Stimulated activated CD8-positive, alpha-beta memory T cell treated with anti-CD3 and anti-CD28 coated beads, Interleukin-12 subunit alpha, Interleukin-12 subunit beta, amount 100 ng/mL, for 4 hours (primary cell): ENCODE results near the gene GUCY1A1.

Experiments
- DNase-seq: peaks from one replicate; pipeline ENCODE4 v3.0.0-alpha.2; 2020; ENCODE audit warnings: low read depth

The GUCY1A1 gene

GRCh38 chr4:155742310-155743015, 75.8 kb downstream of the GUCY1A1 start:
- no peak for DNase-seq

DNA sequence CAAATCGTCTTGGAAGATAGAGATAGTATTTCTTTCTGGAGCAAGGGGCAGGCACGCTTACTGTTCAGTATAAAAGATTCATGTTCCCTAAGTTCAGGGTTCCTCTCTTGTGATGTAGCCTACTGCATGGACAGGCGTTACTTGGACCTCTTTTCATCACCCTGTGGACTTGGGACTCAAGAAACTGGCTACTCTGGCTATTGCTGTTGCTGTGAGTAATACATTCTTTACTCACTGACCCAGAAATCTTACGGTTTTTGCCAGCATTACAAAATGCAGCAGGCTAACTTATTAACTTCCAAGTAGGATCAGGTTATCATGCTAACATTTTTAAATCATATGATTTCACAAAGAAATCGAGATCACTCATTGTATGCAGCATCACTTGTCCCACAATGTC, 79.3 kb downstream of the GUCY1A1 start:
- no peak for DNase-seq

DNA sequence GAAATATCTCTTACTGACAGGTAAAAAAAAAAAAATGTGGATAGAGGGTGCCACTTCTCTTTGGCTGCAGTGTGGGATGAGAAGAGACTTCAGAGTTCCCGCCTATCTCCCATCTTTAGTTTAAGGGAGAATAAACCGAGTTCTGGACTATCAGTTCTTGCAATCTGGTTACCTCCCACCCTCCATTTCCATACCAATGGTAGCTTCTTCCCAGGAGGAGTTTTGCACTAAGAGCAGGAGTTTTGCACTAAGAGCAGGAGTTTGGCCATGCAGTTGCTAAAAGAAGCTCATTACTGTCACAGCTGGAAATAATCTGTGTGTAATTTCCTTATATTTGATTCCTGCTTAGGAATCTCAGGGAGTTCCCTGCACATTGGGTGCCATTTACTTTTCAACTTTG, 81.4 kb downstream of the GUCY1A1 start:
- DNase-seq = no peak

DNA sequence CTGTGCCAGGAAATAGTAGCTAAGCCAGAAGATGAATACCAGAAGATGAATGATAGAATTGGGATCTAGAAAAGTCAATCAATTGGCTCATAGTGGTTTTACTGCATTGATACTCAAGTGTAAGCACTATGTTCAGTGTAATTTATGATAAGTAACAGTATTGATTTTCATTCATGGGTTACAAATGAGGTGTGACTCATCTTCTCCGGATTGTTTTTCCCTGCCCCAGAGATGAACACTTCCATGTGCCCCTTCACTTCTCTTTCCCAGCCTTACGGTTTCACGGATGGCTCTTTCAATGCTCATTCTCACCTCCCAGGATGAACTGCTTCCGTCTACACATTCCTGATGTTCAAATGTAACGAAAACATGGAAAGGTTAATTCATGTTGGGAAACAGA, 82.4 kb downstream of the GUCY1A1 start:
- no peak for DNase-seq

GRCh38 chr4:155751569-155751968, 84.9 kb downstream of the GUCY1A1 start:
- DNase-seq = no peak

DNA sequence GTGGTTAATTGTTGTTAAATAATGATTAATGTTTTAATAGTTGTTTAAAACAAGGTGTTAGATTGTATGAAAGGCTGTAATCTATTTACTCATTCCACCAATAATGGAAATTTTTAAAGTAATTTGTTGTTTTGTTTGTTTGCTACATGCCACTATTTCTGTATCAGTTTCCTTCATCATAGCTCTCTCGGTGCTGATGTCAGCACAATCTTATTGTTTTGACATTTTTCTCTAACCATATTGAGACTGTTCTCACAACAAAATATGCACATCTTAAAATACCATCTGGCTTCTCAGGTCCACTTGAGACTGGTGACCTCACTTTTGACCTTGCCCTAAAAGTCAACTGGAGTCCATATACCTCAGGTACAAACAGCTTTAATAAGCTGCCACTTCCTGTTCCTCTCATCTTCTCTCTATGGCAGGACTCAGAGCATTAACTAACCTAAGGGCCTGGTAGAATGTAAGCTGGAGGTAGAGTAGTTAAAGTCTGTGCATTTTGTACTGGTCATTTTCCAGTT, 91.2 kb downstream of the GUCY1A1 start:
- DNase-seq = no peak

- DNase-seq = peak; percentile 50
Measured at GRCh38 chr4:155758481-155759371, 92.1 kb downstream of the GUCY1A1 start, which contains the start of gene GUCY1B1. Gene GUCY1B1, plus strand, starts transcription at chr4:155759021. Its CDS starts 120 bp downstream, at chr4:155759141.

DNA sequence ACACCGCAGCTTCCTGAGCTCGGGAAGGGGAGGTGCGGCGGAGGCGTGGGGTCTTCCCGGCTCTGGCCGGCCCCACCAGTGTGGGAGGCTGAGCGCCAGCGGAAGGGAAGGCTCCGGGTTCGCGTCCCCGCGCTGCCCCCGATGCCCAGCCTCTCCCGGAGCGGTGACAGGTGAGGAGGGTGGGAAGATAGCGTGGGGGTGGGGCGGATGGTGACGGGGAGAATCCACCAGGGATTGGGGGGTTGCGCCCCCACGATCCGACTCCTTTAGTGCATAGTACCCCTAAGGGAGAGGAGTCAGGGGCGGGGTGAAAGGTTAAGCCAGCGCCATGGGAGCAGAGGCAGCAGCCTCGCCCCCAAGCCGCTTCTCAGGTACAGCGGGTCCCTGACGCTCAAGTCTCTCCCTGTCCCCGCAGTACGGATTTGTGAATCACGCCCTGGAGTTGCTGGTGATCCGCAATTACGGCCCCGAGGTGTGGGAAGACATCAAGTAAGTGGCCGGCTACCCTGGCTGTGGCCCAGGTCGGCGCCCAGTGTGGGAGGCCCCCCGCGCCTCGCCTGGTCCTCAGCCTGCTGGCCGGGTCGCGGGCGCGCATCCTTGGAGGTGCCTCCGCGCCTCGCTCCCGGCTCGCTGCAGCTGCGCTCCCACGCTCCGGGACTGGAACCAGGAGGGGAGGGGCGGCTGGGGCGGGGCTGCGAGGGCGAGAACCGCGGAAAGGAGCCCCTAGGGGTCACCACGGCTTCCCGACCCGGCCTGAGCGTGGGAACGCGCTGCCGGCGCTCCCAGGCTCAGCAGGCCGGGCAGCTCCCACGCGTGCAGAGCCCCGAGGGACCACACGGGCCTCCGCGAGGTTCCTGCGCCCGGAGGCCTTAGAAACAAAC, 93.0 kb downstream of the GUCY1A1 start:
- no peak for DNase-seq

DNA sequence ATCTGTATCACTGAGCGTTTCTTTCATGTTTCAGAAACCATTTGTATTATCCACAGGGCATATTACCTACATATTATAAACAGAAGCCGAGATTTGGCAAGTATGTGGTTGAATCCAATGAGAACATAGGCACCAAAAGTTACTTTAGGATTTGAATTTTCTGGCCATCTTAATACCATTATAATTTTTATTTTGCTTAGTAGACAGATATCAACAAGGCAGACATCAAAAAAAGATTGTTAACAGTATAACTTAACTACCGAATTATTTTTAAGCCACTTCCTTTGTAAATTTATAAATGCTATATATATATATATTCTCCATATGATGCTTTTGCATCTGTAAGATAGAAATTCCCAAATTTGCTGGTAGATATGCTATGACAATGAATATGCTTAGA, 94.4 kb downstream of the GUCY1A1 start:
- no peak for DNase-seq

GRCh38 chr4:155761916-155762315, 95.3 kb downstream of the GUCY1A1 start:
- DNase-seq = no peak

- no peak for DNase-seq
Measured at GRCh38 chr4:155762334-155762733, 95.7 kb downstream of the GUCY1A1 start.

- DNase-seq = no peak
Measured at GRCh38 chr4:155763551-155763950, 96.9 kb downstream of the GUCY1A1 start.

DNA sequence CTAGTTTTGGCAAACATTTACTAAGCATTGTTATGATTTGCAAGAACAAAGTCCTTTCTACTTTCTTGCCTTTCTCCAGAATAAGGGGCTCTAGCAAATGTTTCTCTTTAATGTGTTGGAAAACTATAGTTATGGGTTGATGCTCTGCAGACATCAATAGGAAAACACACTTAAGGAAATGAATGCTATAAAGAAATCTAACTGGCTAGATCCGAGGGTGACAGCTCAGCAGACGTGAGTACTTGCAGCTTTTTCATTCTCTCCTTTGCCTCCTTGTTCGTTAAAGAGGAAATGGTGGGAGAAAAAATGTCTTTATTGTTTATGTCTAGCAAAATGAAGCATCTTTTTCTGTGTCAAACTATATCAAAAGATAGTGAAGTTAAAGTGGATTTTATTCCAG, 98.5 kb downstream of the GUCY1A1 start:
- DNase-seq = no peak

DNA sequence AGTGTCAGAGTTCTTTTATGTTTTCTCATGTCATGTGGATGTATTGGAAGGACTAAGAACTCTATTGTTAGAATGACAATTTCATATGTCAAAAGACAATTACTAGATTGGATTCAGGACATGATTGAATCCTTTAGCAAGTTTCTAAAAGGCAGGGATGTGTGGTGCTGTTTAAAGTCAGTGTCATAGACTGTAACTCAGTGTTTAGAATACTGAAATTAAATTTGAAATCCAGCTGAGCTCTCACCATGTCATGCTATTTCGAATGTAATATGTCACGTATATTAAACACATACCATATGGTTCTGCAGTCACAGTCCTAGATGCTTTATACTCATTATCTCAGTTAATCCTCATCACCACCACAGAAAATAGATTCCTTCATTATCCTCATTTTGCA, 100.0 kb downstream of the GUCY1A1 start:
- no peak for DNase-seq

GRCh38 chr4:155768370-155768769, 101.7 kb downstream of the GUCY1A1 start:
- no peak for DNase-seq

DNA sequence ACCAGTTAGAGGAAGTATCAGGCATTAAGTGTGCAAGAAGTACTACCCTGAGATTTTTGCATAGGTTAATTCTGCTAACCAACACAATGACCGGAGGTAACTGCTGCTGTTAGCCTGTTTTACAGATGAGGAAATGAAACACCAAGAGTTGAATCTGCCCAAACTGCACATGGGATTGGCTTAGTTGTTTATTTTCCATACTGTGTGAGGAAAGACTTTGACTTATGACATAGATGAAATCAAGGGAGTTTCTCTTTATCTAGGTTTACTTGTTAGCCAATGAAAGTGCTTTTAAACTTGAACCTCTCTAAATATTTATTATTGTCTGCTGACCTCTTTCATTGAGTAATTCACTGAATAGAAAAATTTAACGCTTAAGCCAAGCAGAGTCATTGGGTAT, 102.4 kb downstream of the GUCY1A1 start:
- no peak for DNase-seq

- no peak for DNase-seq
Measured at GRCh38 chr4:155772459-155773195, 106.0 kb downstream of the GUCY1A1 start.

- no peak for DNase-seq
Measured at GRCh38 chr4:155773196-155773800, 106.7 kb downstream of the GUCY1A1 start.

- DNase-seq = no peak
Measured at GRCh38 chr4:155774033-155774432, 107.4 kb downstream of the GUCY1A1 start.

GRCh38 chr4:155777971-155778735, 111.5 kb downstream of the GUCY1A1 start:
- DNase-seq = no peak
